B cell (primary cell): ENCODE data around the gene KIF23. TPM values are rescaled to one million over a fixed set of nuclear protein-coding genes. Genes with fewer than 3 reads are reported as not detected.

ENCODE experiments used
- ATAC-seq: fragments of 200-7000 bp; cut with Tn5 transposase; one replicate; pipeline ENCODE4 v1.10.0; 2021; ENCODE audit warnings: low read depth, mild to moderate bottlenecking, moderate number of reproducible peaks, moderate library complexity
- CTCF ChIA-PET: fragments of 350-600 bp; sonication (Branson Sonifier 250); formaldehyde crosslinking; loops from one replicate; lab custom pipeline; 2021; ENCODE audit warnings: antibody characterized with exemption, inconsistent platforms; lab: Charles Lee
- POLR2A ChIA-PET: fragments of 350-600 bp; sonication (Branson Sonifier 250); formaldehyde crosslinking; loops from one replicate; lab custom pipeline; 2021; ENCODE audit warnings: antibody characterized with exemption; lab: Charles Lee
- DNase-seq: peaks from one replicate; pipeline ENCODE4 v3.0.0; 2013
- H2AFZ ChIP-seq: 2 replicates; pipeline ENCODE4 v1.6.1; 2012; ENCODE audit warnings: mild to moderate bottlenecking, low read depth, low read length; ENCODE audit not compliant: insufficient read depth, poor library complexity, severe bottlenecking
- H3K27ac ChIP-seq, 2 donors: 1 replicate in 1 of 2; 2 replicates in 1 of 2; pipeline ENCODE4 v1.5.1; 2012 to 2013; ENCODE audit warnings: low read length in 2 of 2, mild to moderate bottlenecking in 2 of 2, moderate library complexity in 1 of 2
- H3K27me3 ChIP-seq, 4 experiments: fragments of 200-600 bp in 1 of 4; sonication (generic) in 1 of 4; replicated peaks in 1 of 4; 1 replicate in 2 of 4; 2 replicates in 2 of 4; pipeline versions ENCODE4 v1.6.1 to v1.7.0; 2013 to 2016; ENCODE audit warnings: low read length in 3 of 4, mild to moderate bottlenecking in 2 of 4, mixed read lengths in 1 of 4, moderate library complexity in 1 of 4; ENCODE audit not compliant: insufficient read depth in 4 of 4, control insufficient read depth in 3 of 4; ENCODE audit errors: control extremely low read depth in 1 of 4
- H3K36me3 ChIP-seq, 2 experiments: replicated peaks in 1 of 2; 1 replicate in 1 of 2; 2 replicates in 1 of 2; pipeline versions ENCODE4 v1.6.1 to v1.7.1; 2013; ENCODE audit warnings: low read length in 1 of 2; ENCODE audit not compliant: insufficient read depth in 2 of 2, control insufficient read depth in 1 of 2; ENCODE audit errors: control extremely low read depth in 1 of 2, extremely low read depth in 1 of 2
- H3K4me1 ChIP-seq, 2 donors: fragments of 200-600 bp in 1 of 2; sonication (generic) in 1 of 2; 1 replicate in 1 of 2; 2 replicates in 1 of 2; pipeline versions ENCODE4 v1.5.1 to v1.6.1; 2013 to 2017; ENCODE audit warnings: low read length in 2 of 2; ENCODE audit not compliant: control insufficient read depth in 2 of 2, insufficient read depth in 2 of 2
- H3K4me2 ChIP-seq: replicated peaks from 2 replicates; pipeline ENCODE3; 2012; ENCODE audit warnings: mild to moderate bottlenecking, low read depth, low read length; ENCODE audit not compliant: poor library complexity, severe bottlenecking
- H3K4me3 ChIP-seq, 5 experiments: fragments of 200-600 bp in 1 of 5; sonication (generic) in 1 of 5; 1 replicate in 3 of 5; 2 replicates in 2 of 5; pipeline versions ENCODE4 v1.5.1 to v1.7.0; 2011 to 2016; ENCODE audit warnings: low read length in 4 of 5, mild to moderate bottlenecking in 4 of 5, low read depth in 2 of 5, control low read depth in 1 of 5, moderate library complexity in 1 of 5; ENCODE audit not compliant: insufficient read depth in 1 of 5; ENCODE audit errors: control extremely low read depth in 1 of 5, extremely low read depth in 1 of 5
- H3K79me2 ChIP-seq: fragments of 200-600 bp; sonication (generic); one replicate; pipeline ENCODE4 v1.6.0; 2016; ENCODE audit warnings: low read length; ENCODE audit not compliant: control insufficient read depth, insufficient read depth
- H3K9ac ChIP-seq: fragments of 200-600 bp; sonication (generic); 2 replicates; pipeline ENCODE4 v1.6.1; 2017; ENCODE audit warnings: mild to moderate bottlenecking, low read length, moderate library complexity
- H3K9me3 ChIP-seq, 3 donors: one replicate each; pipeline versions ENCODE4 v1.6.1 to v1.7.1; 2013; ENCODE audit warnings: low read length in 2 of 3; ENCODE audit not compliant: control insufficient read depth in 2 of 3, insufficient read depth in 1 of 3; ENCODE audit errors: control extremely low read depth in 1 of 3
- H4K20me1 ChIP-seq: 2 replicates; pipeline ENCODE4 v1.6.0; 2012; ENCODE audit warnings: mild to moderate bottlenecking, low read length; ENCODE audit not compliant: insufficient read depth, control insufficient read depth, poor library complexity, severe bottlenecking
- H3K27ac Mint-ChIP-seq: one replicate; pipeline ENCODE4 v1.8.0; 2021; ENCODE audit warnings: mixed read lengths
- H3K27me3 Mint-ChIP-seq: one replicate; pipeline ENCODE4 v1.8.0; 2021; ENCODE audit warnings: mixed read lengths
- H3K4me1 Mint-ChIP-seq: one replicate; pipeline ENCODE4 v1.8.0; 2021; ENCODE audit warnings: mixed read lengths
- H3K4me3 Mint-ChIP-seq: one replicate; pipeline ENCODE4 v1.8.0; 2021; ENCODE audit warnings: mixed read lengths
- H3K9me3 Mint-ChIP-seq: one replicate; pipeline ENCODE4 v1.8.0; 2022; ENCODE audit warnings: mixed read lengths; ENCODE audit not compliant: insufficient read depth
- EZH2 ChIP-seq: IDR thresholded peaks from 2 replicates; pipeline ENCODE4 v1.6.1; 2012; ENCODE audit warnings: borderline replicate concordance, low read depth, mild to moderate bottlenecking, moderate library complexity, low read length; ENCODE audit not compliant: insufficient read depth, poor library complexity, severe bottlenecking
- WGBS: methylation state at CpG from one replicate; pipeline ENCODE4 v1.1.5; 2013; ENCODE audit warnings: missing lambda C conversion rate; ENCODE audit not compliant: insufficient coverage; 5-methylcytosine and 5-hydroxymethylcytosine counted together
- intact Hi-C: fragments of 100-400 bp; cut with micrococcal nuclease; formaldehyde crosslinking; loops from one replicate; pipeline ENCODE4 v1.10.0; 2022
- polyA plus RNA-seq: library from polyadenylated mRNA; depleted of rRNA; stranded (reverse); fragments of >200 nt; gene quantifications from 2 replicates; pipeline ENCODE4 v1.2.3, GENCODE V29; 2012
- total RNA-seq, 2 donors: library from RNA; stranded (reverse); fragments of 120-200 nt in 1 of 2; gene quantifications; 1 replicate in 1 of 2; 2 replicates in 1 of 2; pipeline versions ENCODE4 v1.2.3 to v1.2.4, GENCODE V29; 2013 to 2022
- TF ChIP-seq, protein P1 (sequence below): fragments of 200-600 bp; IDR thresholded peaks from one replicate; pipeline ENCODE4 v1.8.0; 2022; ENCODE audit warnings: antibody characterized with exemption, mild to moderate bottlenecking

KIF23 gene
- total and polyA plus RNA-seq, 2 donors (not counting 1 experiment from before 2014, with no cell fraction given): 0.30 to 0.34 TPM

DNA sequence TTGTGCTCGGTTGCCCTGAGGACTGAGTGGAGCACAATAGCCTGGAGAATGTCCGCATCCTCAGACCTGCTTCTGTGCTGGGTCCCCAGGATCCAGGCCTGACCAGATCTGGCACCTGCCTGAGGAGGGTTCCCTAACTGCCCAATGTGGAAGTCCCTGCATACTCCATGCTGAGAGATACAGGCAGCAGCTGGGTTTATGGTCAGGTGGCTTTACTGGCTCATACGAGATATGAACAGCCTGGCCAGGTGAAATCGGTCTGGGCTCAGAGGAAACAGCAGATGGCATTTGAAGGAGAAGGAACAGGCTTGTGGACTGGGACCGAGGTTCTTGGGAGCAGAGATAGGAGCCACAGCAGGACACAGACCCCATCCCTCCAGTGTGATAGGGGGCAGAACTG is 18.2 kb upstream of the KIF23 start:
- Mint-ChIP-seq H3K9me3 (no peaks in the 10 kb centered on the region), H3K27me3 (peaks cover 3% of the 10 kb centered on the region), H3K4me3 (no peak overlapping the region), H3K27ac (no peak overlapping the region), H3K4me1 (peaks cover 6% of the 10 kb centered on the region)
- DNase-seq: no peak
- 84% methylated on average over 4 of the region's 5 CpGs for WGBS
- Histone ChIP-seq H3K79me2 (no peaks in the 10 kb centered on the region), H3K36me3 (no peaks in the 10 kb centered on the region), H3K4me3 (no peak overlapping the region), H3K4me2 (no peak overlapping the region), H4K20me1 (no peaks in the 10 kb centered on the region), H3K9me3 (no peaks in the 10 kb centered on the region), H3K27me3 (peaks cover 0 to 3% (median 0%) of the 10 kb centered on the region in 4 experiments), H2AFZ (no peak overlapping the region), H3K4me1 (peaks cover 3 to 7% of the 10 kb centered on the region in 2 donors), H3K27ac (no peak overlapping the region), H3K9ac (no peak overlapping the region)
- no peak for ATAC-seq
- ChIA-PET CTCF (interaction anchor here (1.2 to 2.9 kb wide), 6 partner anchors 15 to 337 kb away, joined by 3 to 15 read pairs (median 6); partner anchors contain the start of gene GLCE), POLR2A (interaction anchor here (0.6 kb wide), 1 partner anchor 47 kb away, joined by 3 read pairs; no protein-coding TSS in a partner anchor)
- TF ChIP-seq, protein P1, sequence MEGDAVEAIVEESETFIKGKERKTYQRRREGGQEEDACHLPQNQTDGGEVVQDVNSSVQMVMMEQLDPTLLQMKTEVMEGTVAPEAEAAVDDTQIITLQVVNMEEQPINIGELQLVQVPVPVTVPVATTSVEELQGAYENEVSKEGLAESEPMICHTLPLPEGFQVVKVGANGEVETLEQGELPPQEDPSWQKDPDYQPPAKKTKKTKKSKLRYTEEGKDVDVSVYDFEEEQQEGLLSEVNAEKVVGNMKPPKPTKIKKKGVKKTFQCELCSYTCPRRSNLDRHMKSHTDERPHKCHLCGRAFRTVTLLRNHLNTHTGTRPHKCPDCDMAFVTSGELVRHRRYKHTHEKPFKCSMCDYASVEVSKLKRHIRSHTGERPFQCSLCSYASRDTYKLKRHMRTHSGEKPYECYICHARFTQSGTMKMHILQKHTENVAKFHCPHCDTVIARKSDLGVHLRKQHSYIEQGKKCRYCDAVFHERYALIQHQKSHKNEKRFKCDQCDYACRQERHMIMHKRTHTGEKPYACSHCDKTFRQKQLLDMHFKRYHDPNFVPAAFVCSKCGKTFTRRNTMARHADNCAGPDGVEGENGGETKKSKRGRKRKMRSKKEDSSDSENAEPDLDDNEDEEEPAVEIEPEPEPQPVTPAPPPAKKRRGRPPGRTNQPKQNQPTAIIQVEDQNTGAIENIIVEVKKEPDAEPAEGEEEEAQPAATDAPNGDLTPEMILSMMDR: no peak
- no peak for TF ChIP-seq EZH2
- intact Hi-C loops: no loop called here

DNA sequence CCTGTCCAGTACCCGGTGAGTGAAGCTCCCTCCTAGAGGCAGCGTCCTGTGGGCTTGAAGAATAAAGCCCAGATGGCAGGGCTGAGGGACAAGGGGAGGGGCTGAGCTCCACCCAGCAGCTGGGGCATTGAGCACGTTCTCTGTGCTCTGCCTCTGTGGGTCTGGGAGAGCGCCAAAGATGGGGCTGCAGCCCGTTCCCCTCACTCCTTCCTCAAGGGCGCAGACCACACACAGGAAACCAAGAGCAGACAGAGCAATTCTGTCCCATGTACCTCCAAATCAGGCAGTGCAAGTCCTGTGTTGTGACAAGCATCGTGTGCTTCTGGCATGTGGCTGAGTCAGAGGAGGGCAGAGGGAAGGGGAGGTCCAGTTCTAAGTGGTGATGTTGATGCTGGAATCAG is 15.7 kb upstream of the KIF23 start:
- Mint-ChIP-seq H3K27me3 (peaks cover 5% of the 10 kb centered on the region), H3K4me3 (no peak overlapping the region), H3K4me1 (peaks cover 6% of the 10 kb centered on the region), H3K9me3 (no peaks in the 10 kb centered on the region), H3K27ac (no peak overlapping the region)
- 16% methylated on average over 7 of the region's 7 CpGs for whole genome bisulfite sequencing
- no peak for ATAC-seq
- Histone ChIP-seq H3K9ac (no peak overlapping the region), H3K27me3 (peaks cover 0 to 5% (median 0%) of the 10 kb centered on the region in 4 experiments), H3K4me1 (peaks cover 3 to 7% of the 10 kb centered on the region in 2 donors), H3K27ac (no peak overlapping the region), H3K36me3 (no peaks in the 10 kb centered on the region), H2AFZ (no peak overlapping the region), H3K4me2 (no peak overlapping the region), H4K20me1 (no peaks in the 10 kb centered on the region), H3K9me3 (no peaks in the 10 kb centered on the region), H3K4me3 (no peak overlapping the region), H3K79me2 (no peaks in the 10 kb centered on the region)
- DNase-seq: no peak
- TF ChIP-seq EZH2: no peak
- TF ChIP-seq, protein P1: no peak
- CTCF ChIA-PET: no interaction called here
- intact Hi-C loops: no loop called here
- POLR2A ChIA-PET: no interaction called here
